ENCODE measurements around the gene KDM2A.

The KDM2A gene

DNA sequence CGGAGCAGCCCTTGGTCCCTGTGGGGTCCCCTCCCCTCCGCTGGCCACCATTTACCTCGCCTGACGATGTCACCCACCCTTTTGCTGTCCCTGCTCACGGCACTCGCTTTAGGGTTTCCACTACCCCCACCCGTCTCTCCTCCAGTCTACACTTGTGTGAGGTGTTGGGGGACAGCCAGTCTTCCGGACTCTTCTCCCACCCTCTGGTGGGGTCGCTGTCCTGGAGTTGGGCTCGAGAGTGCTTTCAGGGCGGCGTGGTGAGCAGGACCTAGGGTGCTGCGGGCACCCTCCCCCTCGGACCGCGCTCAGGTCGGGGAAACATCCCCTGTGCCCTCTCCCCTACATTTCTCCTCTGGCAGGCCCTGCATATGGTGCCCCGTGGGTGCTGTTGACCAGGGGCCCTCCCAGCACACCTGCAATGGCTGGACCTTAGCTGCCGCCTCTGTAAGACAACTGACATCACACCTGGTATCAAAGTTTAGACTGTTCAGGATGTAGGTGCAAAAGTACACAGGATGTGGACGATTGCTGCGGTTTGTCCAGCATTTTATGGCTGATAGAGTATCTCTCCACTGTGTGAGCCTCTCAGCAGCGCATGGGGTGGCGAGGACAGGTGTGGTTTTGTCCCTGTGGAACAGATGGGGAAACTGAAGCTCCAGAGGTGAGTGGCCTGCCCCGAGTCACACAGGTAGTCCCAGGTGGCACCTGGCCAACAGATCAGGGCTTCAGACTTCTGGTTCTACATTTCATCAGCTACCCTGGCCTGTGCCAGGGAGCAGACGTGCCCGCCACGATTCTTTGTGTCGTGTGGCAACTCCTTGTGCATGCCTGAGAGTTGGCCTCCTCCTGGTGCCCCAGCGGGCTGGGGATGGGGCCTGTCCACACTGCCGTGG lies 148.4 kb downstream of the KDM2A start:
- Mint-ChIP-seq H3K36me3 (ENCODE audit: low read depth) (no peaks in the 10 kb centered on the region), H3K4me1 (peaks cover 66% of the 10 kb centered on the region), H3K27ac (peak overlapping the region; percentile 54), H3K9me3 (no peaks in the 10 kb centered on the region), H3K4me3 (peak overlapping the region; percentile 98), H3K27me3 (ENCODE audit: low read depth, poor library complexity) (peaks cover 11% of the 10 kb centered on the region)
- TF ChIP-seq, protein P1, sequence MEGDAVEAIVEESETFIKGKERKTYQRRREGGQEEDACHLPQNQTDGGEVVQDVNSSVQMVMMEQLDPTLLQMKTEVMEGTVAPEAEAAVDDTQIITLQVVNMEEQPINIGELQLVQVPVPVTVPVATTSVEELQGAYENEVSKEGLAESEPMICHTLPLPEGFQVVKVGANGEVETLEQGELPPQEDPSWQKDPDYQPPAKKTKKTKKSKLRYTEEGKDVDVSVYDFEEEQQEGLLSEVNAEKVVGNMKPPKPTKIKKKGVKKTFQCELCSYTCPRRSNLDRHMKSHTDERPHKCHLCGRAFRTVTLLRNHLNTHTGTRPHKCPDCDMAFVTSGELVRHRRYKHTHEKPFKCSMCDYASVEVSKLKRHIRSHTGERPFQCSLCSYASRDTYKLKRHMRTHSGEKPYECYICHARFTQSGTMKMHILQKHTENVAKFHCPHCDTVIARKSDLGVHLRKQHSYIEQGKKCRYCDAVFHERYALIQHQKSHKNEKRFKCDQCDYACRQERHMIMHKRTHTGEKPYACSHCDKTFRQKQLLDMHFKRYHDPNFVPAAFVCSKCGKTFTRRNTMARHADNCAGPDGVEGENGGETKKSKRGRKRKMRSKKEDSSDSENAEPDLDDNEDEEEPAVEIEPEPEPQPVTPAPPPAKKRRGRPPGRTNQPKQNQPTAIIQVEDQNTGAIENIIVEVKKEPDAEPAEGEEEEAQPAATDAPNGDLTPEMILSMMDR (IDR thresholded peaks at IDR 0.05) = no peak
- DNase-seq = no peak

DNA sequence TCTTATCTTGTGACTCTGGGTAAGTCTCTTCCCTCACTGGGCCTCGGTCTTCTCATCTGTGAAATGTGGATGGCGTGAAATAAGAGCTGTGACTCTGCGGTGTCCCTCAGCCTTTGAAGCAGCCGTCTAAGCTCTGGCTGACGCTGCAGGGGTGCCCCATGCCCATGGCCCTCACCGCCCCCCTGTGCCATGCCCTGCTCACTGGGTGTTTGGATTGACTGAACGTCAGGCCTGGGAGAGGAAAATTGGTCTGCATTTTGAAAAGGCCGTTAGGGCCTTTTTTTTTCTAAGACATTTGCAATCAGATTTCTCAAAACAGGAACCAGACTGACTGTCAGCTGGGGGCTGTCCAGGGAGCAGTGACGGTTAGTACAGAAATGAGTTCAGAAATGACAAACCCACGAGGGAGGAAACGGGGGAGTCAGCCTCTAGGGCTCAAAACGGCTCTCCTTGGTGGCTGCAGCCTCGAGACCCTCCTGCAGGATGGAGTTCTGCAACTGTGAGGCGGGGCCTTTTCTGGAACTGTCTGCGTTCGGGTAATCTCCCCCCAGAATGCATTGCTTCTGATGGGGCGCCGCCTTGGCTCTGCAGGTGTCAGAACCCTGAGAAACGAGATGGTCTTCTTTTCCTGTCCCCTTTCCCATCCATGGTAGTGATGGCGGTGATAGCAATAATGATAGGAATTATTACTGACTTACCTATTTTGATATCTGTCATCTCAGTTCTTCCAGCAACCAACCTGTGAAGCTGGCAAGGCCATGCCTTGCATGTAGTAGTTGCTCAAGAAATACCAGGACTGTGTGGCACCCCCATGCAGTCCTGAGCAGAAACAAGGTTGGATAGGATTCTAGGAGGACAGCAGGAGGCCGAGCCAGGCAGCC lies 149.3 kb downstream of the KDM2A start:
- TF ChIP-seq, protein P1 (IDR thresholded peaks at IDR 0.05) = no peak
- H3K4me1 Mint-ChIP-seq = peaks cover 57% of the 10 kb centered on the region
- H3K27ac Mint-ChIP-seq = no peak overlapping the region
- H3K27me3 Mint-ChIP-seq (ENCODE audit: low read depth, poor library complexity) = peaks cover 11% of the 10 kb centered on the region
- no peaks in the 10 kb centered on the region for H3K36me3 Mint-ChIP-seq (ENCODE audit: low read depth)
- no peaks in the 10 kb centered on the region for H3K9me3 Mint-ChIP-seq
- no peak for DNase-seq
- H3K4me3 Mint-ChIP-seq = peak overlapping the region; percentile 98

DNA sequence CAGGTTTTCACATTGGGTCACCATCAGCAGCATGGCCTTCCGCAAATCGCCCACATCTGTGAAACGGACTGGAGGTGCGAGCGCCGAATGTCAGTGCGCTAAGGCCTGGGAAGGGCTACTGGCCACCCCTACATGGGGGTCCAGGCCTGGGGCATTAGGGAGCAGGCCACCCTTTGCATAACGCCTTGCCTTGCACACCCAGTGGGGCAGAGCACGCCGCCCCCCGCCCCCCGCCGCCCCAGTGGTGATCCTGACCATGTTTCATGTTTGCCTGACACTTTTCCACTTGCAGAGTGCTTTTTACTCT lies 149.9 kb downstream of the KDM2A start:
- peaks cover 57% of the 10 kb centered on the region for H3K4me1 Mint-ChIP-seq
- H3K36me3 Mint-ChIP-seq (ENCODE audit: low read depth) = no peaks in the 10 kb centered on the region
- H3K9me3 Mint-ChIP-seq = no peaks in the 10 kb centered on the region
- no peak for DNase-seq
- TF ChIP-seq, protein P1 (IDR thresholded peaks at IDR 0.05) = no peak
- H3K27me3 Mint-ChIP-seq (ENCODE audit: low read depth, poor library complexity) = peaks cover 10% of the 10 kb centered on the region
- H3K4me3 Mint-ChIP-seq = peak overlapping the region; percentile 55
- H3K27ac Mint-ChIP-seq = no peak overlapping the region

DNA sequence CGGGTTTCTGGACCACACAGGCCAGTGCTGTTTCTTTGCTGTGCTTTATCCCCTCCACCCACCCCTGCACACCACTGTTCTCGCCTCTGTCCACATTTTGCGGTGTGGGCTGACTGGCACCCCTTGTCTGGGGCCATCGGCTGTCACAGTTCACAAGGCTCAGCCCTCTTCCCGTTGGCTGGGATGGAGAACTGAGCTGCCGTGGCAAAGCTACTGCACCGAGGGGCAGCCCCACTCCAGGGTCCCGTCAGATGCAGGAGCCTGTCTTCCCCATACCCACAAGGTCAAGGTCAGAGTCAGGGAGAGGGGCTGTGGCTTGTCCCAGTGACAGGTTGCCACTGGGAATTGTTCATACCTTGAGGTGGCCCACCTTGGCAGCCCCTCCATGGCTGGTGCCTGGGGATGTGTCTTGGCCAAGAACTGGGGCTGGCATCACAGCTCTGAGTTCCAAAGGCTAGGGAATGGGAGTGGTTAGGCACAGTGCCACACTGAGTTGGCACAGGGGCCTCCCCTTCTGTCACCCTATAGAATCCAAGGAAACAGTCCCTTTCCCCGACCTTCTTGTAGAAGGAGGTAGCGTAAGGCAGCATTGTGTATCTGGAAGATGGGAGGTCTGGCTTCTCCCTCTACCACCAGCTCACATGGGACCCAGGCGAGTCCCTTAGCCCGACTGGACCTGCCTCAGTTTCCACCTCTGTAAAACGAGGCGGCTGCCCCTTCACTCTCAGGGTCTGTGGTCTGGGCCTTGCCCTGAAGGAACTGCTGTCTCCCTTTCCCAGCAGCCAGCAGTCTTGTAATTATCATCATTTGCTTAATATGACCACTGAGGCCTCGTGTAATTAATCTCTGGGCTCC lies 150.6 kb downstream of the KDM2A start:
- Mint-ChIP-seq H3K36me3 (ENCODE audit: low read depth) (no peaks in the 10 kb centered on the region), H3K4me3 (peak overlapping the region; percentile 80), H3K4me1 (peaks cover 61% of the 10 kb centered on the region), H3K9me3 (no peaks in the 10 kb centered on the region), H3K27me3 (ENCODE audit: low read depth, poor library complexity) (peaks cover 7% of the 10 kb centered on the region), H3K27ac (peak overlapping the region; percentile 97)
- no peak for DNase-seq
- TF ChIP-seq, protein P1 (IDR thresholded peaks at IDR 0.05) = no peak

DNA sequence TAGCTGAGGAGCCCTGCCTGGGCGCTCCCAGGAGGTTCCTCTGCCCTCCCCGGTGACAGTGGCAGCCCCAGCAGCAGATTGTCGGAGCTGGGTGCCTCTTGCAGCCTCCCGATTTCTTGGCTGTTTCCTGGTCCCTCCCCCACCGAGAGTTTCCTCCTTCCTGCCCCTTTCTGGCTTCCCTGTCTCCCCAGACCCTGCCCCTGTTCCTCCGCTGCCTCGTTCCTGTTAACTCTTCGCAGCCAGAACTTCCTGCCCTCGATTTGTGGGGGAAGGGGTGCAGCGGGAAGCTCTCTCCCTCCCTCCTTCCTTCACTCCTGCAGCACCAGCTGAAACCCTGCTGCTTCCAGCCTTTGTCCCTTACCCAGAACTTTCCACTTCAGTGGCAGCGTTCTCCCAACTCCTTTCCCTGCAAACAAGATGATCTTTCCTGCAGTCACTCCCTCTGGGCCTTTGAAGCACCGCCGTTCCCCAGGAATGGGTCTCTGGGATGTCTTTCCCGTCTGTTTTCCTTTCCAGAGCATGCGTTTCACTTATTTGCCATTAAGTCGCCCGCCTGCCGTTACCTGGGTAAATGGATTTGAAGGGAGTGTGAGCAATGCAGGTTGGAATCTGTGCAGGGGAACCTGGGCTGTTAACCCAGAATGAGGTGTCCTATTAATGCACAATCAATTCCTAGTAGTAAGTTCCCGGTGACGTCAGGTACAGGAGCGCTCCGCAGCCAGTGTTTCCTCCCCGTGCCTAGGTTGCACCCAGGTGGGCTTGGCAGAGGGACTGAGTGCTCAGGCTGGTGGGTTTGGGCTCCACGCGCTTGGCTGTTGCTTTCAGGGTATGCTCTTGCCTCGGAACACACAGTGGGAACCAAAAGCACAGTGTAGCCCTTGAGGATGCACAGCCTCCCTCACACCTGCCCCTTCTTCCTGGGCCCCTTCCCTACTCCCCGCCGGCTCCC lies 151.5 kb downstream of the KDM2A start:
- TF ChIP-seq, protein P1 (IDR thresholded peaks at IDR 0.05) = no peak
- Mint-ChIP-seq H3K9me3 (no peaks in the 10 kb centered on the region), H3K27ac (peak overlapping the region; percentile 97), H3K36me3 (ENCODE audit: low read depth) (no peaks in the 10 kb centered on the region), H3K4me1 (peaks cover 68% of the 10 kb centered on the region), H3K4me3 (peak overlapping the region; percentile 80), H3K27me3 (ENCODE audit: low read depth, poor library complexity) (peaks cover under 1% of the 10 kb centered on the region)
- DNase-seq = peak; percentile 45
